HG03565 (cell line): ENCODE data around the gene SGCE.

Experiments used
- ATAC-seq: cut with Tn5 transposase; IDR thresholded peaks from one replicate; pipeline ENCODE4 v1.9.1; 2021; ENCODE audit warnings: mild to moderate bottlenecking, moderate library complexity; ENCODE audit not compliant: unreplicated experiment

SGCE gene

GRCh38 chr7:94577357-94577756 is 78.6 kb downstream of the SGCE start:
- ATAC-seq = no peak

GRCh38 chr7:94576316-94576715 is 79.6 kb downstream of the SGCE start:
- ATAC-seq = no peak

- no peak for ATAC-seq
Observed at GRCh38 chr7:94575646-94576045, 80.3 kb downstream of the SGCE start.

- no peak for ATAC-seq
Observed at GRCh38 chr7:94571816-94572215, 84.1 kb downstream of the SGCE start.

GRCh38 chr7:94567396-94567795 is 88.5 kb downstream of the SGCE start:
- ATAC-seq = no peak

- no peak for ATAC-seq
Observed at GRCh38 chr7:94565247-94565894, 90.6 kb downstream of the SGCE start.

- ATAC-seq = no peak
Observed at GRCh38 chr7:94562525-94562924, 93.4 kb downstream of the SGCE start.

GRCh38 chr7:94561841-94562514 is 94.0 kb downstream of the SGCE start:
- ATAC-seq = no peak

GRCh38 chr7:94559972-94560371 is 96.0 kb downstream of the SGCE start:
- no peak for ATAC-seq

- no peak for ATAC-seq
Observed at GRCh38 chr7:94557215-94557614, 98.7 kb downstream of the SGCE start.

- peak; percentile 73 for ATAC-seq
Observed at GRCh38 chr7:94556028-94556427, 99.9 kb downstream of the SGCE start.

- no peak for ATAC-seq
Observed at GRCh38 chr7:94547126-94547525, 108.8 kb downstream of the SGCE start.

GRCh38 chr7:94540428-94540827 is 115.5 kb downstream of the SGCE start:
- ATAC-seq = no peak
